Esophagus squamous epithelium (tissue), 4 donors: ENCODE measurements around the gene FPR1.

Experiments used
- POLR2A ChIP-seq, 4 donors: fragments of 450-650 bp; IDR thresholded peaks; one replicate each; pipeline ENCODE4 v1.6.1; 2017; ENCODE audit warnings: antibody characterized with exemption in 4 of 4, mild to moderate bottlenecking in 4 of 4, moderate library complexity in 3 of 4
- TF ChIP-seq, protein P1 (sequence below), 6 experiments: fragments of 450-650 bp in 4 of 6; fragments of 200-600 bp in 2 of 6; sonication (generic) in 2 of 6; IDR thresholded peaks; one replicate each; pipeline ENCODE4 v1.5.1; 2016 to 2019; ENCODE audit warnings: antibody characterized with exemption in 6 of 6, mild to moderate bottlenecking in 4 of 6, moderate library complexity in 4 of 6

DNA sequence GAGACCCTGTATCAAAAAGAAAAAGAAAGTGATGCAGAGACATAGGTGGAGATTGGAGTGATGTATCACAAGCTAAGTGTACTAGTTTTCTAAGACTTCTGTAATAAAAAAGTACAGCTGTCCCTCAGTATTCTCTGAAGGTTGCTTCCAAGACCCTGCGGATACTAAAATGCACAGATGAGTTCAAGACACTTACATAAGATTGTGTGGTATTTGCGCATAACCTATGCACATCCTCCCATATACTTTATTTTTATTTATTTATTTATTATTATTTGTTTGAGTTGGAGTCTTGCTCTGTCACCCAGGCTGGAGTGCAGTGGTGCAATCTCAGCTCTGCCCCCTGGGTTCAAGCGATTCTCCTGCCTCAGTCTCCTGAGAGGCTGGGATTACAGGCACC lies 14.3 kb downstream of the FPR1 start:
- TF ChIP-seq, protein P1, sequence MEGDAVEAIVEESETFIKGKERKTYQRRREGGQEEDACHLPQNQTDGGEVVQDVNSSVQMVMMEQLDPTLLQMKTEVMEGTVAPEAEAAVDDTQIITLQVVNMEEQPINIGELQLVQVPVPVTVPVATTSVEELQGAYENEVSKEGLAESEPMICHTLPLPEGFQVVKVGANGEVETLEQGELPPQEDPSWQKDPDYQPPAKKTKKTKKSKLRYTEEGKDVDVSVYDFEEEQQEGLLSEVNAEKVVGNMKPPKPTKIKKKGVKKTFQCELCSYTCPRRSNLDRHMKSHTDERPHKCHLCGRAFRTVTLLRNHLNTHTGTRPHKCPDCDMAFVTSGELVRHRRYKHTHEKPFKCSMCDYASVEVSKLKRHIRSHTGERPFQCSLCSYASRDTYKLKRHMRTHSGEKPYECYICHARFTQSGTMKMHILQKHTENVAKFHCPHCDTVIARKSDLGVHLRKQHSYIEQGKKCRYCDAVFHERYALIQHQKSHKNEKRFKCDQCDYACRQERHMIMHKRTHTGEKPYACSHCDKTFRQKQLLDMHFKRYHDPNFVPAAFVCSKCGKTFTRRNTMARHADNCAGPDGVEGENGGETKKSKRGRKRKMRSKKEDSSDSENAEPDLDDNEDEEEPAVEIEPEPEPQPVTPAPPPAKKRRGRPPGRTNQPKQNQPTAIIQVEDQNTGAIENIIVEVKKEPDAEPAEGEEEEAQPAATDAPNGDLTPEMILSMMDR (IDR thresholded peaks at IDR 0.05), result no peak
- no peak for TF ChIP-seq POLR2A (IDR thresholded peaks at IDR 0.05)
